GM19193 (cell line): Measurements from ENCODE around the gene RPL3.

Experiments
- POLR2A ChIP-seq: IDR thresholded peaks from 4 replicates; pipeline ENCODE4 v1.6.1; 2011; ENCODE audit not compliant: insufficient read depth, insufficient read length; ENCODE audit errors: extremely low read depth

RPL3 gene

GRCh38 chr22:39280250-39280649 lies 39.2 kb downstream of the RPL3 start:
- TF ChIP-seq POLR2A = no peak

GRCh38 chr22:39279170-39279850 lies 40.1 kb downstream of the RPL3 start:
- no peak for TF ChIP-seq POLR2A

- TF ChIP-seq POLR2A = no peak
These were observed 41.4 kb downstream of the RPL3 start for GRCh38 chr22:39278040-39278439.

GRCh38 chr22:39277142-39277607 lies 42.2 kb downstream of the RPL3 start:
- TF ChIP-seq POLR2A = no peak

- TF ChIP-seq POLR2A = no peak
These were observed 42.8 kb downstream of the RPL3 start for GRCh38 chr22:39276440-39277141.

GRCh38 chr22:39275814-39276439 lies 43.5 kb downstream of the RPL3 start:
- no peak for TF ChIP-seq POLR2A

GRCh38 chr22:39273950-39274887 lies 45.2 kb downstream of the RPL3 start:
- TF ChIP-seq POLR2A = no peak

GRCh38 chr22:39270792-39271191 lies 48.6 kb downstream of the RPL3 start:
- no peak for TF ChIP-seq POLR2A

- no peak for TF ChIP-seq POLR2A
These were observed 49.1 kb downstream of the RPL3 start for GRCh38 chr22:39270280-39270679.

- no peak for TF ChIP-seq POLR2A
These were observed 50.2 kb downstream of the RPL3 start for GRCh38 chr22:39269095-39269790.

GRCh38 chr22:39268645-39269044 lies 50.8 kb downstream of the RPL3 start:
- no peak for TF ChIP-seq POLR2A

- no peak for TF ChIP-seq POLR2A
These were observed 51.4 kb downstream of the RPL3 start for GRCh38 chr22:39267974-39268373.

GRCh38 chr22:39266398-39267030 lies 52.9 kb downstream of the RPL3 start:
- TF ChIP-seq POLR2A = no peak
